AG04449 (cell line): ENCODE measurements around the gene ADAMTSL5.

ENCODE experiments used
- CTCF ChIA-PET: fragments of 350-600 bp; formaldehyde crosslinking; extraction: SDS; loops from one replicate; lab custom pipeline; 2021; ENCODE audit warnings: antibody characterized with exemption; lab: Yijun Ruan, JAX
- POLR2A ChIA-PET: fragments of 400-600, 350-600 bp; formaldehyde crosslinking; extraction: SDS; loops from one replicate; lab custom pipeline; 2020; ENCODE audit warnings: antibody characterized with exemption, inconsistent platforms; lab: Yijun Ruan, JAX
- DNase-seq: peaks from one replicate; pipeline ENCODE4 v3.0.0-alpha.2; 2010; ENCODE audit warnings: low read depth, low spot score
- H3K4me3 ChIP-seq: 2 replicates; pipeline ENCODE4 v1.5.1; 2011; ENCODE audit warnings: low read depth, mild to moderate bottlenecking, control low read depth, low read length
- CTCF ChIP-seq: IDR thresholded peaks from one replicate; pipeline ENCODE4 v1.5.1; 2011; ENCODE audit warnings: mild to moderate bottlenecking, moderate library complexity, low read length, control low read depth, inconsistent platforms; ENCODE audit not compliant: insufficient read depth; ENCODE audit errors: missing control alignments

Gene ADAMTSL5

GRCh38 chr19:1468821-1469254 is 44.0 kb downstream of the ADAMTSL5 start:
- peak overlapping the region; percentile 15; the same call in 1 of the 2 replicates for H3K4me3 ChIP-seq
- no peak for DNase-seq
- ChIA-PET POLR2A (no interaction called here), CTCF (interaction anchor here (1.2 to 1.7 kb wide), 5 partner anchors 9 to 225 kb away, joined by 4 to 8 read pairs (median 6); no protein-coding TSS in a partner anchor)
- no peak for TF ChIP-seq CTCF

DNA sequence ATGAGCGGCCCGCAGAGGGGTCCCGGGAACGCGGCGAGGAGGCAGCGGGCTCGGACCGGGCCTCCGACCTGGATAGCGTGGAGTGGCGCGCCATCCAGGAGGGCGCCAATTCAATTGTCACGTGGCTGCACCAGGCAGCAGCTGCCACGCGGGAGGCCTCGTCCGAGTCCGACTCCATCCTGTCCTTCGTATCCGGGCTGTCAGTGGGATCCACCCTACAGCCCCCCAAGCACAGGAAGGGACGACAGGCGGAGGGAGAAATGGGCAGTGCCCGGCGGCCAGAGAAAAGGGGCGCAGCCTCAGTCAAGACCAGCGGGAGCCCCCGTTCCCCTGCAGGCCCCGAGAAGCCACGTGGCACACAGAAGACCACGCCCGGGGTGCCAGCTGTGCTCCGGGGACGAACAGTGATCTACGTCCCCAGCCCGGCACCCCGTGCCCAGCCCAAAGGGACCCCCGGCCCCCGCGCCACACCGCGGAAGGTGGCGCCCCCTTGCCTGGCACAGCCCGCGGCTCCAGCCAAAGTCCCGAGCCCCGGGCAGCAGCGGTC is 44.5 kb downstream of the ADAMTSL5 start:
- H3K4me3 ChIP-seq: no peak overlapping the region
- TF ChIP-seq CTCF: no peak
- DNase-seq: no peak
- POLR2A ChIA-PET: interaction anchor here (0.6 kb wide), 1 partner anchor 193 kb away, joined by 3 read pairs; the partner anchor contains the start of gene FAM174C
- CTCF ChIA-PET: interaction anchor here (1.2 to 1.7 kb wide), 5 partner anchors 9 to 224 kb away, joined by 4 to 8 read pairs (median 6); no protein-coding TSS in a partner anchor

DNA sequence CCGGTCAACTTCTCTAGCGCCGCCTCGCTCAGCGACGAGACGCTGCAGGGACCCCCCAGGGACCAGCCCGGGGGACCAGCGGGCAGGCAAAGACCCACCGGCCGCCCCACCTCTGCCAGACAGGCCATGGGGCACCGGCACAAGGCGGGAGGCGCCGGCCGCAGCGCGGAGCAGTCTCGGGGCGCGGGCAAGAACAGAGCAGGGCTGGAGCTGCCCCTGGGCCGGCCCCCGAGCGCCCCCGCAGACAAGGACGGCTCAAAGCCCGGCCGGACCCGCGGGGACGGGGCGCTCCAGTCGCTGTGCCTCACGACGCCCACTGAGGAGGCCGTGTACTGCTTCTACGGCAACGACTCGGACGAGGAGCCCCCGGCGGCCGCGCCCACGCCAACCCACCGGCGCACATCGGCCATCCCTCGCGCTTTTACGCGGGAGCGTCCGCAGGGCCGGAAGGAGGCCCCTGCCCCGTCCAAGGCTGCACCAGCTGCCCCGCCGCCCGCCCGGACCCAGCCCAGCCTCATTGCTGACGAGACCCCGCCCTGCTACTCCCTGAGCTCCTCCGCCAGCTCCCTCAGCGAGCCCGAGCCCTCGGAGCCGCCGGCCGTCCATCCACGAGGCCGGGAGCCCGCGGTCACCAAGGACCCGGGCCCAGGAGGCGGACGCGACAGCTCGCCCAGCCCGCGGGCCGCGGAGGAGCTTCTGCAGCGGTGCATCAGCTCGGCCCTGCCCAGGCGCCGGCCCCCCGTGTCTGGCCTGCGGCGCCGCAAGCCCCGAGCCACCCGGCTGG is 45.1 kb downstream of the ADAMTSL5 start:
- DNase-seq: no peak
- CTCF ChIA-PET: interaction anchor here (1.2 to 2.8 kb wide), 9 partner anchors 9 to 224 kb away, joined by 3 to 16 read pairs (median 6); no protein-coding TSS in a partner anchor
- POLR2A ChIA-PET: interaction anchor here (0.6 kb wide), 1 partner anchor 192 kb away, joined by 3 read pairs; the partner anchor contains the start of gene FAM174C
- H3K4me3 ChIP-seq: no peak overlapping the region
- TF ChIP-seq CTCF: no peak

- CTCF ChIA-PET: interaction anchor here (1.2 to 2.8 kb wide), 6 partner anchors 9 to 124 kb away, joined by 3 to 16 read pairs (median 5); no protein-coding TSS in a partner anchor
These were observed 45.7 kb downstream of the ADAMTSL5 start for GRCh38 chr19:1467215-1467489.

DNA sequence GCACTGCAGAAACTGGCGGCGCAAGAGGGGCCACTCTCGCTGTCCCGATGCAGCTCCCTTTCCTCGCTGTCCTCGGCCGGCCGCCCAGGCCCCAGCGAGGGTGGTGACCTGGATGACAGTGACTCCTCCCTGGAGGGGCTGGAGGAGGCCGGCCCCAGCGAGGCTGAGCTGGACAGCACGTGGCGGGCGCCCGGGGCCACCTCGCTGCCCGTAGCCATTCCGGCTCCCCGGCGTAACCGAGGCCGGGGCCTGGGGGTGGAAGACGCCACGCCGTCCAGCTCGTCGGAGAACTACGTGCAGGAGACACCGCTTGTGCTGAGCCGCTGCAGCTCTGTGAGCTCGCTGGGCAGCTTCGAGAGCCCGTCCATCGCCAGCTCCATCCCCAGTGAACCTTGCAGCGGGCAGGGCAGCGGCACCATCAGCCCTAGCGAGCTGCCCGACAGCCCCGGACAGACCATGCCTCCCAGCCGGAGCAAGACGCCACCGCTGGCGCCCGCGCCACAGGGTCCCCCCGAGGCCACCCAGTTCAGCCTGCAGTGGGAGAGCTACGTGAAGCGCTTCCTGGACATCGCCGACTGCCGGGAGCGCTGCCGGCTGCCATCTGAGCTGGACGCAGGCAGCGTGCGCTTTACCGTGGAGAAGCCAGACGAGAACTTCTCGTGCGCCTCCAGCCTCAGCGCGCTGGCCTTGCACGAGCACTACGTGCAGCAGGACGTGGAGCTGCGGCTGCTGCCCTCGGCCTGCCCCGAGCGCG is 46.2 kb downstream of the ADAMTSL5 start:
- CTCF ChIA-PET: interaction anchor here (1.1 to 2.8 kb wide), 8 partner anchors 8 to 186 kb away, joined by 3 to 16 read pairs (median 4); partner anchors contain the start of gene APC2

More at GRCh38 chr19:1467215-1467489, 45.7 kb downstream of the ADAMTSL5 start:
- no peak for TF ChIP-seq CTCF
- H3K4me3 ChIP-seq: no peak overlapping the region
- POLR2A ChIA-PET: no interaction called here
- no peak for DNase-seq

More for the DNA sequence above, 46.2 kb downstream of the ADAMTSL5 start:
- H3K4me3 ChIP-seq: no peak overlapping the region
- no peak for TF ChIP-seq CTCF
- POLR2A ChIA-PET: no interaction called here
- no peak for DNase-seq
